GM12878 (cell line): ENCODE results near the gene HBA1.

Source experiments
- CHD2 ChIP-seq: IDR thresholded peaks from 2 replicates; pipeline ENCODE4 v1.6.1; 2011; ENCODE audit warnings: low read depth, low read length, improper control_type of control experiment, borderline replicate concordance
- ESRRA ChIP-seq: IDR thresholded peaks from 2 replicates; pipeline ENCODE4 v1.6.1; 2012; ENCODE audit warnings: mild to moderate bottlenecking, low read length, improper control_type of control experiment
- FOXK2 ChIP-seq: fragments of 450-650 bp; IDR thresholded peaks from 2 replicates; pipeline ENCODE4 v1.6.1; 2017; ENCODE audit warnings: mild to moderate bottlenecking, moderate library complexity
- NFYA ChIP-seq: IDR thresholded peaks from 2 replicates; pipeline ENCODE4 v1.6.1; 2011; ENCODE audit warnings: low read depth, mild to moderate bottlenecking, low read length, improper control_type of control experiment, borderline replicate concordance
- RAD21 ChIP-seq: IDR thresholded peaks from 2 replicates; pipeline ENCODE4 v1.6.1; 2011; ENCODE audit warnings: mild to moderate bottlenecking, low read depth, low read length, moderate library complexity; ENCODE audit not compliant: insufficient read depth
- SMAD5 ChIP-seq: IDR thresholded peaks from 2 replicates; pipeline ENCODE4 v1.6.1; 2016; ENCODE audit warnings: antibody characterized with exemption, low read depth
- TBL1XR1 ChIP-seq: IDR thresholded peaks from 2 replicates; pipeline ENCODE4 v1.6.1; 2012; ENCODE audit warnings: low read depth, low read length, improper control_type of control experiment
- TF ChIP-seq, protein P1 (sequence below): IDR thresholded peaks from 2 replicates; pipeline ENCODE4 v1.6.1; 2011; ENCODE audit warnings: low read depth, mild to moderate bottlenecking, low read length, moderate library complexity, borderline replicate concordance; ENCODE audit errors: extremely low read depth

GRCh38 chr16:220021-220420 is 43.5 kb downstream of the HBA1 start:
- TF ChIP-seq, protein P1, sequence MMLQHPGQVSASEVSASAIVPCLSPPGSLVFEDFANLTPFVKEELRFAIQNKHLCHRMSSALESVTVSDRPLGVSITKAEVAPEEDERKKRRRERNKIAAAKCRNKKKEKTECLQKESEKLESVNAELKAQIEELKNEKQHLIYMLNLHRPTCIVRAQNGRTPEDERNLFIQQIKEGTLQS, result no peak
- TF ChIP-seq TBL1XR1, result no peak
- no peak for TF ChIP-seq SMAD5
- no peak for TF ChIP-seq ESRRA
- no peak for TF ChIP-seq RAD21
- no peak for TF ChIP-seq CHD2
- no peak for TF ChIP-seq FOXK2
- TF ChIP-seq NFYA, result no peak
